IMR-90 (cell line): Measurements from ENCODE around the gene MAP3K7CL. TPM values are rescaled to one million over a fixed set of nuclear protein-coding genes. Genes with fewer than 3 reads are reported as not detected.

Source experiments
- ATAC-seq: fragments of 200-7000 bp; cut with Tn5 transposase; 2 replicates; pipeline ENCODE4 v1.9.1; 2020; ENCODE audit warnings: low read depth, mild to moderate bottlenecking, moderate library complexity
- BruUV-seq: library from RNA; stranded (reverse); fragments of 400-500 nt; replicated peaks from 2 replicates; lab custom pipeline; 2021; lab: Mats Ljungman, UMichigan
- CTCF ChIA-PET: fragments of 300-600 bp; formaldehyde crosslinking; extraction: SDS; loops from one replicate; lab custom pipeline; 2021; ENCODE audit warnings: antibody characterized with exemption; lab: Yijun Ruan, JAX
- POLR2A ChIA-PET: fragments of 300-600 bp; sonication (Branson Sonifier 250); formaldehyde crosslinking; loops from one replicate; lab custom pipeline; 2022; ENCODE audit warnings: antibody characterized with exemption; ENCODE audit not compliant: unreplicated experiment; lab: Charles Lee
- DNase-seq: peaks from one replicate; pipeline ENCODE4 v3.0.0; 2013
- H2AFZ ChIP-seq: replicated peaks from 2 replicates; pipeline ENCODE3; 2013; ENCODE audit warnings: low read length, mild to moderate bottlenecking; ENCODE audit not compliant: poor library complexity
- H2AK5ac ChIP-seq: 2 replicates; pipeline ENCODE4 v1.6.1; 2013; ENCODE audit warnings: low read depth, low read length, inconsistent platforms
- H2AK9ac ChIP-seq: replicated peaks from 2 replicates; pipeline ENCODE3; 2013; ENCODE audit warnings: mild to moderate bottlenecking, low read depth, low read length, moderate library complexity; ENCODE audit not compliant: poor library complexity
- H2BK120ac ChIP-seq: 2 replicates; pipeline ENCODE4 v1.6.1; 2013; ENCODE audit warnings: low read depth, low read length, inconsistent platforms
- H2BK15ac ChIP-seq: 3 replicates; pipeline ENCODE4 v1.6.1; 2013; ENCODE audit warnings: low read depth, low read length, inconsistent platforms
- H2BK20ac ChIP-seq: 2 replicates; pipeline ENCODE4 v1.6.1; 2013; ENCODE audit warnings: low read depth, mild to moderate bottlenecking, inconsistent platforms, low read length, moderate library complexity
- H2BK5ac ChIP-seq: 2 replicates; pipeline ENCODE4 v1.6.1; 2013; ENCODE audit warnings: mild to moderate bottlenecking, low read depth, low read length, inconsistent platforms; ENCODE audit not compliant: poor library complexity, severe bottlenecking
- H3K14ac ChIP-seq: replicated peaks from 2 replicates; pipeline ENCODE4 v1.6.1; 2013; ENCODE audit warnings: low read depth, low read length, inconsistent platforms
- H3K18ac ChIP-seq: 2 replicates; pipeline ENCODE4 v1.6.1; 2013; ENCODE audit warnings: low read depth, low read length, control low read depth
- H3K23ac ChIP-seq: 2 replicates; pipeline ENCODE4 v1.6.1; 2013; ENCODE audit warnings: low read depth, low read length, inconsistent platforms
- H3K27ac ChIP-seq: 2 replicates; pipeline ENCODE4 v1.5.1; 2013; ENCODE audit warnings: mild to moderate bottlenecking, control low read depth, low read length; ENCODE audit not compliant: insufficient read depth
- H3K27me3 ChIP-seq: 2 replicates; pipeline ENCODE4 v1.6.1; 2013; ENCODE audit warnings: low read length; ENCODE audit not compliant: control insufficient read depth, insufficient read depth
- H3K36me3 ChIP-seq: 2 replicates; pipeline ENCODE4 v1.6.1; 2013; ENCODE audit warnings: low read length, mixed read lengths; ENCODE audit not compliant: control insufficient read depth, insufficient read depth
- H3K4ac ChIP-seq: 2 replicates; pipeline ENCODE4 v1.6.1; 2013; ENCODE audit warnings: low read depth, low read length, inconsistent platforms
- H3K4me1 ChIP-seq: 2 replicates; pipeline ENCODE4 v1.6.1; 2013; ENCODE audit warnings: low read length, mixed read lengths; ENCODE audit not compliant: control insufficient read depth, insufficient read depth
- H3K4me2 ChIP-seq: 2 replicates; pipeline ENCODE4 v1.6.1; 2013; ENCODE audit warnings: low read depth, mild to moderate bottlenecking, control low read depth, low read length, moderate library complexity
- H3K4me3 ChIP-seq: 2 replicates; pipeline ENCODE4 v1.5.1; 2013; ENCODE audit warnings: low read depth, mild to moderate bottlenecking, control low read depth, low read length, moderate library complexity; ENCODE audit not compliant: insufficient read depth
- H3K56ac ChIP-seq: 2 replicates; pipeline ENCODE4 v1.6.1; 2013; ENCODE audit warnings: low read length, inconsistent platforms; ENCODE audit not compliant: insufficient read depth; ENCODE audit errors: extremely low read depth
- H3K79me1 ChIP-seq, 2 experiments: 2 replicates each; pipeline ENCODE4 v1.6.1; 2013; ENCODE audit warnings: low read length in 2 of 2, inconsistent platforms in 1 of 2, low read depth in 1 of 2
- H3K9ac ChIP-seq: 2 replicates; pipeline ENCODE4 v1.6.1; 2013; ENCODE audit warnings: low read depth, low read length, control low read depth
- H3K9me1 ChIP-seq: 2 replicates; pipeline ENCODE4 v1.6.1; 2013; ENCODE audit warnings: low read length, inconsistent platforms; ENCODE audit not compliant: insufficient read depth
- H3K9me3 ChIP-seq: 2 replicates; pipeline ENCODE4 v1.6.1; 2013; ENCODE audit warnings: low read length; ENCODE audit not compliant: control insufficient read depth, insufficient read depth
- H4K20me1 ChIP-seq: 2 replicates; pipeline ENCODE4 v1.6.1; 2013; ENCODE audit warnings: low read length, inconsistent platforms; ENCODE audit not compliant: insufficient read depth
- H4K5ac ChIP-seq: 2 replicates; pipeline ENCODE4 v1.6.1; 2013; ENCODE audit warnings: mild to moderate bottlenecking, low read depth, low read length, control low read depth
- H4K8ac ChIP-seq, 2 experiments: 2 replicates each; pipeline ENCODE4 v1.6.1; 2013; ENCODE audit warnings: low read depth in 2 of 2, low read length in 2 of 2, control low read depth in 1 of 2, inconsistent platforms in 1 of 2
- H4K91ac ChIP-seq: 2 replicates; pipeline ENCODE4 v1.6.1; 2013; ENCODE audit warnings: low read depth, low read length, inconsistent platforms; ENCODE audit not compliant: insufficient read depth
- CHD1 ChIP-seq: IDR thresholded peaks from 2 replicates; pipeline ENCODE4 v1.6.1; 2012; ENCODE audit warnings: low read depth, low read length, improper control_type of control experiment
- CTCF ChIP-seq: conservative IDR thresholded peaks from 2 replicates; pipeline ENCODE4 v1.5.1; 2012; ENCODE audit warnings: mild to moderate bottlenecking, low read depth, low read length, improper control_type of control experiment
- FOS ChIP-seq: fragments of 150-350 bp; IDR thresholded peaks from 2 replicates; pipeline ENCODE4 v1.6.1; 2016; ENCODE audit warnings: low read depth, low read length
- MXI1 ChIP-seq: IDR thresholded peaks from 2 replicates; pipeline ENCODE4 v1.6.1; 2012; ENCODE audit warnings: low read depth, mild to moderate bottlenecking, low read length, moderate library complexity, borderline replicate concordance
- NFE2L2 ChIP-seq: fragments of 150-350 bp; IDR thresholded peaks from 2 replicates; pipeline ENCODE4 v1.6.1; 2016; ENCODE audit warnings: low read depth, mild to moderate bottlenecking, low read length
- POLR2A ChIP-seq: IDR thresholded peaks from 2 replicates; pipeline ENCODE4 v1.6.1; 2012; ENCODE audit warnings: mild to moderate bottlenecking, low read depth, low read length
- RAD21 ChIP-seq: IDR thresholded peaks from 2 replicates; pipeline ENCODE4 v1.6.1; 2012; ENCODE audit warnings: low read length, improper control_type of control experiment
- SMC3 ChIP-seq: fragments of 150-350 bp; IDR thresholded peaks from 2 replicates; pipeline ENCODE4 v1.6.1; 2016; ENCODE audit warnings: low read depth, mild to moderate bottlenecking, antibody characterized with exemption, low read length, moderate library complexity
- USF2 ChIP-seq: fragments of 150-350 bp; IDR thresholded peaks from 2 replicates; pipeline ENCODE4 v1.6.1; 2017; ENCODE audit warnings: mild to moderate bottlenecking, antibody characterized with exemption, low read length, low read depth
- WGBS, 2 experiments: methylation state at CpG; one replicate each; pipeline versions ENCODE4 v1.1.5 to v1.1.7; 2013; ENCODE audit warnings: missing lambda C conversion rate in 2 of 2; ENCODE audit not compliant: insufficient read length in 1 of 2; ENCODE audit errors: extremely low coverage in 2 of 2; 5-methylcytosine and 5-hydroxymethylcytosine counted together
- dilution Hi-C: fragments of 300-500 bp; cut with HindIII; formaldehyde crosslinking; loops from one replicate; pipeline ENCODE4 v1.14.3; 2018; ENCODE audit warnings: low sequenced_read_pairs; ENCODE audit not compliant: unreplicated experiment
- in situ Hi-C: fragments of 300-500 bp; cut with MboI; formaldehyde crosslinking; loops from 3 replicates; pipeline ENCODE4 v1.14.3; 2019; ENCODE audit warnings: low sequenced_read_pairs, inconsistent platforms, mixed read lengths
- intact Hi-C: fragments of 100-400 bp; cut with micrococcal nuclease; formaldehyde crosslinking; loops from 2 replicates; pipeline ENCODE4 v1.10.0; 2022
- polyA plus RNA-seq, 3 experiments: library from polyadenylated mRNA; depleted of rRNA; stranded (reverse); fragments of >200 nt; gene quantifications; 2 replicates each; pipeline ENCODE4 v1.2.3, GENCODE V29; 2012; ENCODE audit warnings: low replicate concordance in 1 of 3
- total RNA-seq: library from RNA; depleted of rRNA; stranded (reverse); fragments of >200 nt; gene quantifications from 2 replicates; pipeline ENCODE4 v1.2.3, GENCODE V29; 2012

Gene MAP3K7CL
- total and polyA plus RNA-seq, 2 of the 4 experiments (the other 2 are of a cell fraction): 21.0 to 22.3 TPM

- intact Hi-C loops (loop anchor here (1.0 to 10.0 kb wide), 6 partner anchors 74 to 684 kb away; no protein-coding TSS in a partner anchor), dilution Hi-C loops (no loop called here), in situ Hi-C loops (loop anchor here (5.0 kb wide), 1 partner anchor 208 kb away; no protein-coding TSS in a partner anchor)
- H2AK9ac ChIP-seq: no peak overlapping the region
- H4K20me1 ChIP-seq: no peaks in the 10 kb centered on the region
- no peaks in the 10 kb centered on the region for H3K27me3 ChIP-seq
- ChIA-PET CTCF (interaction anchor here (0.6 to 2.3 kb wide), 27 partner anchors 9 to 840 kb away, joined by 3 to 10 read pairs (median 4); partner anchors contain the start of gene BACH1), POLR2A (interaction anchor here (2.7 kb wide), 1 partner anchor 135 kb away, joined by 14 read pairs; the partner anchor contains the start of gene BACH1)
- H3K79me1 ChIP-seq: no peaks in the 10 kb centered on the region; a peak in 1 of 4 replicates
- WGBS, 2 experiments: no CpG with 5 or more reads among the region's 8 CpGs
- H3K56ac ChIP-seq: peak overlapping the region; percentile 12; the same call in 1 of the 2 replicates
- no peak overlapping the region for H3K27ac ChIP-seq
- peak; percentile 79 for ATAC-seq
- H3K9me1 ChIP-seq: peaks cover 3% of the 10 kb centered on the region; the same call in 1 of the 2 replicates
- peak overlapping the region; percentile 74 for H2BK20ac ChIP-seq
- peak overlapping the region; percentile 97; the same call in 1 of the 2 replicates for H3K18ac ChIP-seq
- no peak overlapping the region for H2AK5ac ChIP-seq
- peak overlapping the region; percentile 29; the same call in 1 of the 2 replicates for H3K4ac ChIP-seq
- no peak overlapping the region for H3K23ac ChIP-seq
- peak overlapping the region; percentile 98 for H2BK120ac ChIP-seq
- H3K14ac ChIP-seq: no peak overlapping the region
- no peaks in the 10 kb centered on the region for H3K9me3 ChIP-seq
- no TSS peak for BruUV-seq
- TF ChIP-seq CHD1: no peak
- no peak for TF ChIP-seq FOS
- no peak for TF ChIP-seq MXI1
- TF ChIP-seq USF2: no peak
- peak; percentile 97 for TF ChIP-seq RAD21
- TF ChIP-seq NFE2L2: no peak
- peak; percentile 90 for TF ChIP-seq CTCF
- TF ChIP-seq SMC3: peak; percentile 98
- TF ChIP-seq POLR2A: 0 out of 2 replicates have a peak, but pooled peaks have one; percentile 34
- peak overlapping the region; percentile 64; the same call in 1 of the 2 replicates for H3K4me2 ChIP-seq
- peak overlapping the region; percentile 22; the same call in 2 of the 3 replicates for H2BK15ac ChIP-seq
- peak overlapping the region; percentile 43; the same call in 1 of the 2 replicates for H4K5ac ChIP-seq
- H3K36me3 ChIP-seq: no peaks in the 10 kb centered on the region
- DNase-seq: peak; percentile 91
- H3K4me1 ChIP-seq: peaks cover 5% of the 10 kb centered on the region; the same call in 1 of the 2 replicates
- no peak overlapping the region; the same call in 1 of the 2 replicates for H3K9ac ChIP-seq
- H3K4me3 ChIP-seq: no peak overlapping the region
- H2AFZ ChIP-seq: no peak overlapping the region
- H4K91ac ChIP-seq: no peak overlapping the region
- H2BK5ac ChIP-seq: peak overlapping the region; percentile 83
- H4K8ac ChIP-seq: peak overlapping the region in 1 of 2 experiments; percentile 80; a peak in 3 of 4 replicates
Measured at GRCh38 chr21:29164323-29164942, 34.0 kb downstream of the MAP3K7CL start.
